Activated CD8-positive, alpha-beta T cell treated with anti-CD3 and anti-CD28 coated beads, Interleukin-2, amount 10 ng/mL, durations not matched to agents 7 days and 5 days (primary cell): ENCODE data around the gene SNX10. TPM values are rescaled to one million over a fixed set of nuclear protein-coding genes. Genes with fewer than 3 reads are reported as not detected.
A peak's percentile ranks its signal among the peaks of the same experiment; 100 is the strongest.

Experiments
- ATAC-seq: fragments of 150-1000 bp; cut with Tn5 transposase; one replicate; pipeline ENCODE4 v1.10.0; 2021; ENCODE audit warnings: moderate library complexity
- CTCF ChIA-PET: fragments of 350-600 bp; sonication (Branson Sonifier 250); formaldehyde crosslinking; loops from one replicate; lab custom pipeline; 2021; ENCODE audit warnings: antibody characterized with exemption; lab: Charles Lee
- POLR2A ChIA-PET: fragments of 350-600 bp; sonication (Branson Sonifier 250); formaldehyde crosslinking; loops from one replicate; lab custom pipeline; 2021; ENCODE audit warnings: antibody characterized with exemption; lab: Charles Lee
- DNase-seq: peaks from one replicate; pipeline ENCODE4 v3.0.0-alpha.2; 2020
- H3K27ac Mint-ChIP-seq: one replicate; pipeline ENCODE4 v1.8.0; 2021; ENCODE audit warnings: mild to moderate bottlenecking, mixed read lengths
- H3K27me3 Mint-ChIP-seq: one replicate; pipeline ENCODE4 v1.8.0; 2021; ENCODE audit warnings: low read depth, mixed read lengths
- H3K36me3 Mint-ChIP-seq: one replicate; pipeline ENCODE4 v1.8.0; 2021; ENCODE audit warnings: low read depth, mixed read lengths
- H3K4me1 Mint-ChIP-seq: one replicate; pipeline ENCODE4 v1.8.0; 2021; ENCODE audit warnings: low read depth, mixed read lengths
- H3K4me3 Mint-ChIP-seq: one replicate; pipeline ENCODE4 v1.8.0; 2021; ENCODE audit warnings: mild to moderate bottlenecking, mixed read lengths
- H3K9me3 Mint-ChIP-seq: one replicate; pipeline ENCODE4 v1.8.0; 2022; ENCODE audit warnings: mixed read lengths; ENCODE audit not compliant: insufficient read depth
- total RNA-seq, 2 experiments: library from RNA; stranded (reverse); gene quantifications; one replicate each; pipeline ENCODE4 v1.2.3, GENCODE V29; 2021

The SNX10 gene
- total RNA-seq, 2 experiments from 2014 or later: 39.2 to 42.7 TPM

- no peak overlapping the region for H3K27ac Mint-ChIP-seq
- H3K27me3 Mint-ChIP-seq: peaks cover 37% of the 10 kb centered on the region
- ChIA-PET POLR2A (no interaction called here), CTCF (interaction anchor here (0.5 to 1.5 kb wide), 3 partner anchors 11 to 437 kb away, joined by 3 read pairs; no protein-coding TSS in a partner anchor)
- no peaks in the 10 kb centered on the region for H3K36me3 Mint-ChIP-seq
- H3K9me3 Mint-ChIP-seq: no peaks in the 10 kb centered on the region
- no peaks in the 10 kb centered on the region for H3K4me1 Mint-ChIP-seq
- DNase-seq (no peak), ATAC-seq (no peak)
- H3K4me3 Mint-ChIP-seq: no peak overlapping the region
Observed at GRCh38 chr7:26388256-26388655, 96.6 kb downstream of the SNX10 start.

GRCh38 chr7:26390016-26390415 lies 98.4 kb downstream of the SNX10 start:
- ATAC-seq: no peak
- Mint-ChIP-seq H3K27ac (no peak overlapping the region), H3K4me3 (no peak overlapping the region), H3K4me1 (no peaks in the 10 kb centered on the region), H3K9me3 (no peaks in the 10 kb centered on the region), H3K27me3 (peaks cover 38% of the 10 kb centered on the region), H3K36me3 (no peaks in the 10 kb centered on the region)
- ChIA-PET POLR2A (no interaction called here), CTCF (interaction anchor here (2.0 kb wide), 1 partner anchor 20 kb away, joined by 6 read pairs; no protein-coding TSS in a partner anchor)
- DNase-seq: no peak

GRCh38 chr7:26393818-26394217 lies 102.2 kb downstream of the SNX10 start:
- ATAC-seq (no peak), DNase-seq (no peak)
- Mint-ChIP-seq H3K4me1 (peaks cover 4% of the 10 kb centered on the region), H3K27me3 (peaks cover 45% of the 10 kb centered on the region), H3K36me3 (no peaks in the 10 kb centered on the region), H3K4me3 (no peak overlapping the region), H3K9me3 (no peaks in the 10 kb centered on the region), H3K27ac (no peak overlapping the region)
- ChIA-PET CTCF (no interaction called here), POLR2A (no interaction called here)

- H3K36me3 Mint-ChIP-seq: no peaks in the 10 kb centered on the region
- H3K4me3 Mint-ChIP-seq: no peak overlapping the region
- peaks cover 12% of the 10 kb centered on the region for H3K4me1 Mint-ChIP-seq
- H3K27me3 Mint-ChIP-seq: peaks cover 48% of the 10 kb centered on the region
- no peaks in the 10 kb centered on the region for H3K9me3 Mint-ChIP-seq
- no peak overlapping the region for H3K27ac Mint-ChIP-seq
- DNase-seq (no peak), ATAC-seq (no peak)
- ChIA-PET CTCF (interaction anchor here (2.5 kb wide), 1 partner anchor 28 kb away, joined by 15 read pairs; no protein-coding TSS in a partner anchor), POLR2A (no interaction called here)
Observed at GRCh38 chr7:26397332-26397731, 105.7 kb downstream of the SNX10 start.

GRCh38 chr7:26397796-26398426 lies 106.2 kb downstream of the SNX10 start:
- CTCF ChIA-PET: interaction anchor here (1.1 to 2.5 kb wide), 2 partner anchors 29 to 505 kb away, joined by 3 to 15 read pairs; no protein-coding TSS in a partner anchor

GRCh38 chr7:26398427-26398755 lies 106.7 kb downstream of the SNX10 start:
- CTCF ChIA-PET: interaction anchor here (0.8 to 2.5 kb wide), 4 partner anchors 14 to 506 kb away, joined by 3 to 15 read pairs (median 3); no protein-coding TSS in a partner anchor
- no peaks in the 10 kb centered on the region for H3K36me3 Mint-ChIP-seq
- peak overlapping the region; percentile 82 for H3K4me3 Mint-ChIP-seq
- ATAC-seq (peak; percentile 66), DNase-seq (no peak)
- peaks cover 12% of the 10 kb centered on the region for H3K4me1 Mint-ChIP-seq
- POLR2A ChIA-PET: no interaction called here
- H3K9me3 Mint-ChIP-seq: no peaks in the 10 kb centered on the region
- no peak overlapping the region for H3K27ac Mint-ChIP-seq
- peaks cover 48% of the 10 kb centered on the region for H3K27me3 Mint-ChIP-seq

More at GRCh38 chr7:26397796-26398426, 106.2 kb downstream of the SNX10 start:
- peaks cover 48% of the 10 kb centered on the region for H3K27me3 Mint-ChIP-seq
- peak; percentile 24 for DNase-seq
- ATAC-seq: peak; percentile 58
- H3K36me3 Mint-ChIP-seq: no peaks in the 10 kb centered on the region
- no peaks in the 10 kb centered on the region for H3K9me3 Mint-ChIP-seq
- H3K4me1 Mint-ChIP-seq: peaks cover 12% of the 10 kb centered on the region
- H3K4me3 Mint-ChIP-seq: peak overlapping the region; percentile 62
- H3K27ac Mint-ChIP-seq: no peak overlapping the region
- POLR2A ChIA-PET: no interaction called here

- H3K36me3 Mint-ChIP-seq: no peaks in the 10 kb centered on the region
- H3K27me3 Mint-ChIP-seq: peaks cover 43% of the 10 kb centered on the region
- DNase-seq (peak; percentile 25), ATAC-seq (peak; percentile 58)
- POLR2A ChIA-PET: no interaction called here
- no peaks in the 10 kb centered on the region for H3K9me3 Mint-ChIP-seq
- H3K4me3 Mint-ChIP-seq: peak overlapping the region; percentile 82
- CTCF ChIA-PET: interaction anchor here (0.8 to 2.5 kb wide), 4 partner anchors 13 to 506 kb away, joined by 3 to 15 read pairs (median 3); no protein-coding TSS in a partner anchor
- no peak overlapping the region for H3K27ac Mint-ChIP-seq
- peaks cover 12% of the 10 kb centered on the region for H3K4me1 Mint-ChIP-seq
Observed at GRCh38 chr7:26398756-26399509, 107.3 kb downstream of the SNX10 start.

- Mint-ChIP-seq H3K4me1 (peaks cover 12% of the 10 kb centered on the region), H3K36me3 (no peaks in the 10 kb centered on the region), H3K27ac (no peak overlapping the region), H3K4me3 (peak overlapping the region; percentile 36), H3K9me3 (no peaks in the 10 kb centered on the region), H3K27me3 (peaks cover 43% of the 10 kb centered on the region)
- POLR2A ChIA-PET: no interaction called here
- CTCF ChIA-PET: interaction anchor here (1.3 kb wide), 1 partner anchor 12 kb away, joined by 3 read pairs; no protein-coding TSS in a partner anchor
- ATAC-seq (no peak), DNase-seq (no peak)
Observed at GRCh38 chr7:26399736-26400135, 108.1 kb downstream of the SNX10 start.

GRCh38 chr7:26403640-26404039 lies 112.0 kb downstream of the SNX10 start:
- H3K9me3 Mint-ChIP-seq: no peaks in the 10 kb centered on the region
- ATAC-seq: no peak
- H3K4me3 Mint-ChIP-seq: no peak overlapping the region
- ChIA-PET CTCF (interaction anchor here (0.8 kb wide), 1 partner anchor 264 kb away, joined by 3 read pairs; no protein-coding TSS in a partner anchor), POLR2A (no interaction called here)
- no peaks in the 10 kb centered on the region for H3K36me3 Mint-ChIP-seq
- no peak overlapping the region for H3K27ac Mint-ChIP-seq
- no peak for DNase-seq
- peaks cover 9% of the 10 kb centered on the region for H3K4me1 Mint-ChIP-seq
- peaks cover 35% of the 10 kb centered on the region for H3K27me3 Mint-ChIP-seq

GRCh38 chr7:26404189-26404996 lies 112.7 kb downstream of the SNX10 start:
- Mint-ChIP-seq H3K4me3 (no peak overlapping the region), H3K4me1 (peaks cover 2% of the 10 kb centered on the region), H3K36me3 (no peaks in the 10 kb centered on the region), H3K9me3 (no peaks in the 10 kb centered on the region), H3K27me3 (peaks cover 27% of the 10 kb centered on the region), H3K27ac (no peak overlapping the region)
- ChIA-PET CTCF (interaction anchor here (0.8 kb wide), 1 partner anchor 264 kb away, joined by 3 read pairs; no protein-coding TSS in a partner anchor), POLR2A (no interaction called here)
- ATAC-seq (no peak), DNase-seq (no peak)

- DNase-seq: no peak
- Mint-ChIP-seq H3K9me3 (no peaks in the 10 kb centered on the region), H3K4me1 (no peaks in the 10 kb centered on the region), H3K27me3 (peaks cover 16% of the 10 kb centered on the region), H3K27ac (no peak overlapping the region), H3K36me3 (no peaks in the 10 kb centered on the region), H3K4me3 (no peak overlapping the region)
- ChIA-PET CTCF (interaction anchor here (1.2 kb wide), 1 partner anchor 37 kb away, joined by 3 read pairs; no protein-coding TSS in a partner anchor), POLR2A (no interaction called here)
- no peak for ATAC-seq
Observed at GRCh38 chr7:26406433-26406832, 114.8 kb downstream of the SNX10 start.
